Osteocyte (in vitro differentiated cells): ENCODE results near the gene KIF26A. TPM values are rescaled to one million over a fixed set of nuclear protein-coding genes. Genes with fewer than 3 reads are reported as not detected.

Experiments
- DNase-seq: peaks from one replicate; pipeline ENCODE4 v3.0.0; 2021; ENCODE audit warnings: mixed read lengths; ENCODE audit not compliant: unreplicated experiment; ENCODE audit errors: extremely low spot score
- H3K27ac Mint-ChIP-seq: one replicate; pipeline ENCODE4 v1.8.0; 2021; ENCODE audit warnings: mild to moderate bottlenecking, mixed read lengths; ENCODE audit not compliant: unreplicated experiment
- H3K27me3 Mint-ChIP-seq: one replicate; pipeline ENCODE4 v1.8.0; 2021; ENCODE audit warnings: mixed read lengths; ENCODE audit not compliant: unreplicated experiment
- H3K36me3 Mint-ChIP-seq: one replicate; pipeline ENCODE4 v1.8.0; 2021; ENCODE audit warnings: mixed read lengths; ENCODE audit not compliant: unreplicated experiment
- H3K4me1 Mint-ChIP-seq: one replicate; pipeline ENCODE4 v1.8.0; 2021; ENCODE audit warnings: mixed read lengths; ENCODE audit not compliant: unreplicated experiment
- H3K4me3 Mint-ChIP-seq: one replicate; pipeline ENCODE4 v1.8.0; 2021; ENCODE audit warnings: mild to moderate bottlenecking, moderate library complexity, mixed read lengths; ENCODE audit not compliant: unreplicated experiment
- H3K9me3 Mint-ChIP-seq: one replicate; pipeline ENCODE4 v1.8.0; 2021; ENCODE audit warnings: mixed read lengths; ENCODE audit not compliant: unreplicated experiment
- total RNA-seq: library from RNA; stranded (reverse); gene quantifications from 2 replicates; pipeline ENCODE4 v1.2.1, GENCODE V29; 2021
- TF ChIP-seq, protein P1 (sequence below): fragments of 200-600 bp; sonication (generic); IDR thresholded peaks from 2 replicates; pipeline ENCODE4 v1.5.0; 2021; ENCODE audit warnings: antibody characterized with exemption, mild to moderate bottlenecking, moderate library complexity

KIF26A gene
- total RNA-seq, 1 donor from 2014 or later = 4.5 TPM

DNA sequence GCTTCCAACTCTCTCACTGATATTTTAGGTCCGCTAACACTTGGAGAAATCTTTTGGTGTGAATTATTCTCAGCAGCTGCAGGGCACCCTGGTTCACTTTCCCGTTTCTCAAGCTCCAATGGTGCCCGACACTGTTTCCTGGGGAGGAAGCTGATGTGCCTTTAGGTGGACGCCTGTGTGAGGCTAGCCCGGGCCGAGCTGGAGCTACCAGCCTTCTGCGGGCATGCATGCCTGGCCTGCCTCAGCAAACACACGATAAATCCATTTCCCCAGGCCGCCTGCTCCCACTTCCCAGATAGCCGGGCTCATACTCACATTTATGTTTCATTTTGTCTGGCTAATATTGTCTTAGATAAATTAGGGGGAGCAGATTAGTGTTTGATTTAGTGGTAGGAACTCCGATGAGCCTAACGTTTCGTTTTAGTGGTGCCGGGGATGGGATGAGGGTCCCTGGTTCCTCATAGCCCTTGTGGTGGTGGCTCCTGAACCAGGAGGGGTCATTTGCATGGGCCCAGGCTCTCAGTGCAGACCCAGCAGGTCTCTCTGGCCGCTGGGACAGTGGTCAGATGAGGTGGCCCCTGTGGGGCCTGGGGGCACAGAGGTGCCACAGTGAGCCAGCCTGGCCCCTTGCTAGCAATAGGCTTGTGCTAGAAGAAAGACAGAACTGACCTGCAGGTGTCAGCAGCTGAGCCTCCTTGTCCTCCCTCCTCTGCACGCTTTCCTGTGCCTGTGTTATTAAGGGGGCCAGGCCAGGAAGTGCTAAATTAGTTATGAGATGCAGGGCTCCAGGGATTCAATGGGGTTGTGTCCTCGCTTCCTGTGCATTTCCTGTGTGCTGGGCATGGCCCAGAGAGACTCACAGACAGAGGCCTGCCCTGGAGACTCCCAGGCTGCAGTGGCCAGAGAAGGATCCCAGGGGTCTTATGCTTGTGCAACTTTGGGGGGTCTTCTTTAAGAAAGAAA, 88.3 kb downstream of the KIF26A start:
- H3K36me3 Mint-ChIP-seq = no peaks in the 10 kb centered on the region
- TF ChIP-seq, protein P1, sequence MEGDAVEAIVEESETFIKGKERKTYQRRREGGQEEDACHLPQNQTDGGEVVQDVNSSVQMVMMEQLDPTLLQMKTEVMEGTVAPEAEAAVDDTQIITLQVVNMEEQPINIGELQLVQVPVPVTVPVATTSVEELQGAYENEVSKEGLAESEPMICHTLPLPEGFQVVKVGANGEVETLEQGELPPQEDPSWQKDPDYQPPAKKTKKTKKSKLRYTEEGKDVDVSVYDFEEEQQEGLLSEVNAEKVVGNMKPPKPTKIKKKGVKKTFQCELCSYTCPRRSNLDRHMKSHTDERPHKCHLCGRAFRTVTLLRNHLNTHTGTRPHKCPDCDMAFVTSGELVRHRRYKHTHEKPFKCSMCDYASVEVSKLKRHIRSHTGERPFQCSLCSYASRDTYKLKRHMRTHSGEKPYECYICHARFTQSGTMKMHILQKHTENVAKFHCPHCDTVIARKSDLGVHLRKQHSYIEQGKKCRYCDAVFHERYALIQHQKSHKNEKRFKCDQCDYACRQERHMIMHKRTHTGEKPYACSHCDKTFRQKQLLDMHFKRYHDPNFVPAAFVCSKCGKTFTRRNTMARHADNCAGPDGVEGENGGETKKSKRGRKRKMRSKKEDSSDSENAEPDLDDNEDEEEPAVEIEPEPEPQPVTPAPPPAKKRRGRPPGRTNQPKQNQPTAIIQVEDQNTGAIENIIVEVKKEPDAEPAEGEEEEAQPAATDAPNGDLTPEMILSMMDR = no peak
- peaks cover 7% of the 10 kb centered on the region for H3K9me3 Mint-ChIP-seq
- DNase-seq = no peak
- no peak overlapping the region for H3K4me3 Mint-ChIP-seq
- no peak overlapping the region for H3K27ac Mint-ChIP-seq
- no peaks in the 10 kb centered on the region for H3K27me3 Mint-ChIP-seq
- H3K4me1 Mint-ChIP-seq = no peaks in the 10 kb centered on the region

- H3K27me3 Mint-ChIP-seq = no peaks in the 10 kb centered on the region
- DNase-seq = no peak
- TF ChIP-seq, protein P1 = no peak
- H3K9me3 Mint-ChIP-seq = peaks cover 7% of the 10 kb centered on the region
- no peak overlapping the region for H3K27ac Mint-ChIP-seq
- H3K4me1 Mint-ChIP-seq = no peaks in the 10 kb centered on the region
- H3K4me3 Mint-ChIP-seq = no peak overlapping the region
- H3K36me3 Mint-ChIP-seq = no peaks in the 10 kb centered on the region
Measured at GRCh38 chr14:104227806-104228205, 89.4 kb downstream of the KIF26A start.

DNA sequence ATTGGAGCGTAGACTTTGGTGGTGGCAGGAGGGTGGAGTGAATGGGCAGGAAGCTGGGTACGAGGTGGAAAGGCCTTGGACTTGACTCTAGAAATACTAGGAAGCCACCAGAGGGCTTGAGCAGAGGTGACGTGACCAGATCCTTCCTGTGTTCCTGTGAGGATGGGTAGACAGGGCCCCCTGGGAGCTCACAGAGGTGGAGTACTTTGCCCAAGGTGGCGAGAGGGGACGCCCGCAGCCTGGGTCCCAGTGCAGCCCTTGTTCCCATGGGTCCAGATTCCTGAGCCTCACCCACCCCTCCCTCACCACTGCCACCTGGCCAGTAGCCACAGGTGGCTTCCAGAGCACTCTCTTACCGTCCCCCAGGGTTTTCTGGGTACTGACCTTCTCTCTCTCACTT, 89.8 kb downstream of the KIF26A start:
- TF ChIP-seq, protein P1 = no peak
- Mint-ChIP-seq H3K27ac (no peak overlapping the region), H3K9me3 (peaks cover 8% of the 10 kb centered on the region), H3K27me3 (no peaks in the 10 kb centered on the region), H3K36me3 (no peaks in the 10 kb centered on the region), H3K4me1 (no peaks in the 10 kb centered on the region), H3K4me3 (no peak overlapping the region)
- no peak for DNase-seq

GRCh38 chr14:104228716-104229533, 90.5 kb downstream of the KIF26A start:
- TF ChIP-seq, protein P1 = no peak
- no peaks in the 10 kb centered on the region for H3K4me1 Mint-ChIP-seq
- H3K36me3 Mint-ChIP-seq = no peaks in the 10 kb centered on the region
- no peak overlapping the region for H3K27ac Mint-ChIP-seq
- H3K4me3 Mint-ChIP-seq = no peak overlapping the region
- H3K27me3 Mint-ChIP-seq = no peaks in the 10 kb centered on the region
- H3K9me3 Mint-ChIP-seq = peaks cover 14% of the 10 kb centered on the region
- DNase-seq = no peak

DNA sequence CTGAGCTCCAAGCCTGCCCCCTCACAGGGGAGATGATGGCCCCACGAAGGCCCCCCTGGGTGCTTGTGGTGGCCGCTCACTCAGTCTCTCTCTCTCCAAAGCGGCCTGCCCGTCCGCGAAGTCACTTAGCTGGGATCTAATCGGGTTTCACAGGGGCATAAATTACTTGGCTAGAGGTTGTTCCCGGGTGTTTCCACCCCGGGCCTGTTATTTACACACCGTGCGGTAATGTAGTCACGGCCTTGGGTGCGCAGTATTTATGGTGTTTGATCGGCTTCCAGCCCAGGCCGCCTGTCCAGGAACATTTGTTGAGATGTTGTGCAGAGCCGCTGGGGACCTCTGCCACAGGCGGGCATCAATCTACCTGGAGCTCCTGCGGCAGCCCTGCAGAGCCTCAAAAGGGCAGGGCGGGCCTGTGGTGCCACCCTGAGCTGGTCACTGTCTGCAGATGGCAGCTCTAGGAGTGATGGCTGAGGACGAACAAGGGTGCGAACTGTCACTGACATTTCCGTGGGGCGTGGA, 91.2 kb downstream of the KIF26A start:
- Mint-ChIP-seq H3K4me1 (no peaks in the 10 kb centered on the region), H3K9me3 (peaks cover 14% of the 10 kb centered on the region)

More for the DNA sequence above, 91.2 kb downstream of the KIF26A start:
- Mint-ChIP-seq H3K27me3 (no peaks in the 10 kb centered on the region), H3K4me3 (no peak overlapping the region), H3K36me3 (no peaks in the 10 kb centered on the region), H3K27ac (no peak overlapping the region)
- no peak for DNase-seq
- TF ChIP-seq, protein P1 = no peak
